Loucy (cell line): Measurements from ENCODE around the gene SLC35G3.

ENCODE experiments used
- H2AFZ ChIP-seq: fragments of 200-600 bp; sonication (generic); 2 replicates; pipeline ENCODE4 v1.6.0; 2016; ENCODE audit warnings: antibody characterized with exemption, mild to moderate bottlenecking, low read length, moderate library complexity
- H3F3A ChIP-seq: fragments of 200-600 bp; 2 replicates; pipeline ENCODE4 v1.6.0; 2016; ENCODE audit warnings: antibody characterized with exemption, low read depth, mild to moderate bottlenecking
- H3K27me3 ChIP-seq: fragments of 200-600 bp; sonication (generic); 2 replicates; pipeline ENCODE4 v1.6.1; 2014; ENCODE audit warnings: low read length, mild to moderate bottlenecking; ENCODE audit not compliant: insufficient read depth, poor library complexity, severe bottlenecking
- H3K36me3 ChIP-seq: fragments of 200-600 bp; sonication (generic); 2 replicates; pipeline ENCODE4 v1.6.1; 2016; ENCODE audit warnings: low read length; ENCODE audit not compliant: insufficient read depth
- H3K4me1 ChIP-seq: fragments of 200-600 bp; sonication (generic); 2 replicates; pipeline ENCODE4 v1.5.1; 2014; ENCODE audit warnings: low read length, mild to moderate bottlenecking; ENCODE audit not compliant: insufficient read depth, poor library complexity, severe bottlenecking
- H3K4me2 ChIP-seq: fragments of 200-600 bp; sonication (generic); 2 replicates; pipeline ENCODE4 v1.6.0; 2014; ENCODE audit warnings: antibody characterized with exemption, low read length, low read depth, mild to moderate bottlenecking; ENCODE audit not compliant: poor library complexity, severe bottlenecking
- H3K4me3 ChIP-seq: fragments of 200-600 bp; sonication (generic); 2 replicates; pipeline ENCODE4 v1.5.1; 2014; ENCODE audit warnings: low read length, mild to moderate bottlenecking, mixed read lengths; ENCODE audit not compliant: poor library complexity, severe bottlenecking
- H3K79me2 ChIP-seq: fragments of 200-600 bp; sonication (generic); 2 replicates; pipeline ENCODE4 v1.6.1; 2014; ENCODE audit warnings: low read length; ENCODE audit not compliant: insufficient read depth
- H3K9ac ChIP-seq: fragments of 200-600 bp; sonication (generic); 2 replicates; pipeline ENCODE4 v1.6.0; 2014; ENCODE audit warnings: mild to moderate bottlenecking, low read depth, low read length, moderate library complexity; ENCODE audit not compliant: poor library complexity, severe bottlenecking
- H3K9me2 ChIP-seq: fragments of 200-600 bp; sonication (generic); replicated peaks from 2 replicates; pipeline ENCODE4 v1.6.1; 2016; ENCODE audit warnings: low read depth, low read length, mixed read lengths
- H3K9me3 ChIP-seq: fragments of 200-600 bp; sonication (generic); 2 replicates; pipeline ENCODE4 v1.6.1; 2014; ENCODE audit warnings: mild to moderate bottlenecking, antibody characterized with exemption, low read length, low read depth; ENCODE audit not compliant: insufficient read depth
- H4K20me1 ChIP-seq: fragments of 200-600 bp; sonication (generic); 2 replicates; pipeline ENCODE4 v1.6.0; 2014; ENCODE audit warnings: antibody characterized with exemption, low read length, mild to moderate bottlenecking; ENCODE audit not compliant: insufficient read depth, poor library complexity, severe bottlenecking
- EZH2phosphoT487 ChIP-seq: fragments of 200-600 bp; IDR thresholded peaks from 2 replicates; pipeline ENCODE4 v1.6.1; 2018; ENCODE audit warnings: antibody characterized with exemption, mild to moderate bottlenecking, moderate library complexity, borderline replicate concordance
- TF ChIP-seq, protein P1 (sequence below): fragments of 200-600 bp; sonication (generic); conservative IDR thresholded peaks from 2 replicates; pipeline ENCODE4 v1.5.1; 2014; ENCODE audit warnings: mild to moderate bottlenecking, antibody characterized with exemption, low read length

SLC35G3 gene

DNA sequence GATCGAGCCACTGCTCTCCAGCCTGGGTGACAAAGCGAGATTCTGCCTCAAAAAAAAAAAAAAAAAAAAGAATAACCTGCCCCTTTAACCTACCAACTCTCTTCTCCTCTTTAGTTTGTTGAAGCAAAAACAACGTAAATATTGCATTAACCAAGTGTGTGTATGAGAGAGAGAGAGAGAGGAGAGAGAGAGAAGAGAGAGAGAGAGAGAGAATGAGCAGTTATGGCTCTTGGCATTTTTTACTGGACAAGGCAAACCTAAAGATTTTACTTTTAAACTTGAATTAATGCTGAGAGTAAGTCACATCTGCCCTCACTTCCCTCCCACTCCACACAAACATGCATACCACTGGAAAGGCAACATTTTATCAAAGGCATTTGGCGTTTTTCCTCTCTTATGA, 45.6 kb upstream of the SLC35G3 start:
- Histone ChIP-seq H3K9ac (no peak overlapping the region), H3K79me2 (no peaks in the 10 kb centered on the region), H3K36me3 (no peaks in the 10 kb centered on the region), H2AFZ (no peak overlapping the region), H3K9me2 (no peaks in the 10 kb centered on the region), H3K4me1 (peaks cover 29% of the 10 kb centered on the region), H3K9me3 (no peaks in the 10 kb centered on the region), H3K4me2 (no peak overlapping the region), H3K4me3 (no peak overlapping the region), H3K27me3 (peaks cover 99% of the 10 kb centered on the region), H3F3A (no peaks in the 10 kb centered on the region), H4K20me1 (peaks cover 2% of the 10 kb centered on the region)
- TF ChIP-seq, protein P1, sequence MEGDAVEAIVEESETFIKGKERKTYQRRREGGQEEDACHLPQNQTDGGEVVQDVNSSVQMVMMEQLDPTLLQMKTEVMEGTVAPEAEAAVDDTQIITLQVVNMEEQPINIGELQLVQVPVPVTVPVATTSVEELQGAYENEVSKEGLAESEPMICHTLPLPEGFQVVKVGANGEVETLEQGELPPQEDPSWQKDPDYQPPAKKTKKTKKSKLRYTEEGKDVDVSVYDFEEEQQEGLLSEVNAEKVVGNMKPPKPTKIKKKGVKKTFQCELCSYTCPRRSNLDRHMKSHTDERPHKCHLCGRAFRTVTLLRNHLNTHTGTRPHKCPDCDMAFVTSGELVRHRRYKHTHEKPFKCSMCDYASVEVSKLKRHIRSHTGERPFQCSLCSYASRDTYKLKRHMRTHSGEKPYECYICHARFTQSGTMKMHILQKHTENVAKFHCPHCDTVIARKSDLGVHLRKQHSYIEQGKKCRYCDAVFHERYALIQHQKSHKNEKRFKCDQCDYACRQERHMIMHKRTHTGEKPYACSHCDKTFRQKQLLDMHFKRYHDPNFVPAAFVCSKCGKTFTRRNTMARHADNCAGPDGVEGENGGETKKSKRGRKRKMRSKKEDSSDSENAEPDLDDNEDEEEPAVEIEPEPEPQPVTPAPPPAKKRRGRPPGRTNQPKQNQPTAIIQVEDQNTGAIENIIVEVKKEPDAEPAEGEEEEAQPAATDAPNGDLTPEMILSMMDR, result no peak
- no peak for TF ChIP-seq EZH2phosphoT487

DNA sequence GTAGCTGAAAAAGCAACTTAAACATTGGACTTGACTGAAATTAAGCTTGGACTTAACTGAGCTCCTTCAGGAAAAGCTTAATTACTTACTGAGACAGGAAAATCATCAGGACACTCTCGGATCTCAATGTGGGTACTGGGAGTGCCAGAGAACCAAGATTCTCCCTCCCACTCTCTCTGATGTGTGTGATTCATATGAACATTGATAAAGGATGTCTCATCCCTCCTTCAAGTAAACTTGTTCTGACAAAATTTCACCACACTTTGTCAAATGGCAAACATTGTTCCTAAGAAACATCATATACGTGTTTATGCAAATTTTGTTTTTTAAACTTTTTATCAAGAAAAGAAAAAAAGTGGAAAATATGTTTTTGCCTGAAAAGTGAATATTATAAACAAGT, 44.6 kb upstream of the SLC35G3 start:
- H3K4me3 ChIP-seq, result no peak overlapping the region
- H3K36me3 ChIP-seq, result no peaks in the 10 kb centered on the region
- H3K4me2 ChIP-seq, result no peak overlapping the region
- H3K4me1 ChIP-seq, result peaks cover 22% of the 10 kb centered on the region
- H4K20me1 ChIP-seq, result no peaks in the 10 kb centered on the region
- no peaks in the 10 kb centered on the region for H3K9me3 ChIP-seq
- peaks cover 91% of the 10 kb centered on the region for H3K27me3 ChIP-seq
- TF ChIP-seq EZH2phosphoT487, result no peak
- TF ChIP-seq, protein P1, result no peak
- H3K9me2 ChIP-seq, result no peaks in the 10 kb centered on the region
- no peaks in the 10 kb centered on the region for H3K79me2 ChIP-seq
- no peaks in the 10 kb centered on the region for H3F3A ChIP-seq
- H3K9ac ChIP-seq, result no peak overlapping the region
- H2AFZ ChIP-seq, result no peak overlapping the region

DNA sequence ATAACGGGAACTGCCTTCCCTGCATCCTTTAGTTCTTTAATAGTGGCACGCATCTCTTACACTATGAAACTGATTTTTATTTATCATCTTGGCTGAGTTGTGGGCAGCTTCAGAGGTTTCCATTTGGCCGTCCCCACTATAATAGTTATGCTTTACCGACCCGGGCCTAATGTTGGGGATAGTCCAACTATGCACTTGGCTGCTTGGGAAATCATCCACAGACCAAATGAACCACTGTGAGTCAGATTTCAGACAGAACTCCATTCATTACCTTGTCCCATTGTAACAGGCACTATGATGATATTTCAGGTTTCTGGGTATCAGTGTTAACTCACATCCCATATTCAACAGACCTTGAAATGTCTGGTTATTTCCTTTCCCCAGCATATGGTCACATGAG, 42.6 kb upstream of the SLC35G3 start:
- no peak overlapping the region for H2AFZ ChIP-seq
- H3K27me3 ChIP-seq, result peaks cover 91% of the 10 kb centered on the region
- H3K9me3 ChIP-seq, result no peaks in the 10 kb centered on the region

More for the DNA sequence above, 42.6 kb upstream of the SLC35G3 start:
- Histone ChIP-seq H4K20me1 (no peaks in the 10 kb centered on the region), H3K9ac (no peak overlapping the region), H3K4me3 (no peak overlapping the region), H3K79me2 (no peaks in the 10 kb centered on the region), H3K36me3 (no peaks in the 10 kb centered on the region), H3F3A (no peaks in the 10 kb centered on the region), H3K4me1 (peaks cover 11% of the 10 kb centered on the region), H3K4me2 (no peak overlapping the region), H3K9me2 (no peaks in the 10 kb centered on the region)
- TF ChIP-seq EZH2phosphoT487, result no peak
- TF ChIP-seq, protein P1, result no peak
